Measurements from ENCODE around the gene COL18A1. TPM values are rescaled to one million over a fixed set of nuclear protein-coding genes. Genes with fewer than 3 reads are reported as not detected.

Gene COL18A1
- total and polyA plus RNA-seq, 7 donors, result 4.4 to 197 (median 39.7) TPM

GRCh38 chr21:45470773-45471524 is 66.0 kb downstream of the COL18A1 start:
- H3K4me3 ChIP-seq, result no peak overlapping the region
- H3K27me3 ChIP-seq, result no peaks in the 10 kb centered on the region
- 41 to 64% methylated on average over 28 of the region's 28 CpGs for WGBS, 2 donors
- no peak for TF ChIP-seq CTCF (IDR thresholded peaks at IDR 0.05)
- peaks cover 0 to 22% (median 10%) of the 10 kb centered on the region in 4 donors for H3K36me3 ChIP-seq
- intact Hi-C loops (cut with DNase I), result no loop called here
- H3K4me1 ChIP-seq, result peaks cover 0 to 43% (median 34%) of the 10 kb centered on the region in 4 donors
- H3K27ac ChIP-seq, result peak overlapping the region; percentile 78 to 87 (median 82)
- no peak for DNase-seq
- H3K9me3 ChIP-seq, result no peaks in the 10 kb centered on the region

- Histone ChIP-seq H3K4me1 (peaks cover 0 to 43% (median 34%) of the 10 kb centered on the region in 4 donors), H3K36me3 (peaks cover 0 to 23% (median 11%) of the 10 kb centered on the region in 4 donors), H3K27me3 (no peaks in the 10 kb centered on the region), H3K4me3 (no peak overlapping the region), H3K27ac (peak overlapping the region; percentile 78 to 87 (median 82)), H3K9me3 (no peaks in the 10 kb centered on the region)
- intact Hi-C loops (cut with DNase I), result no loop called here
- WGBS, 2 donors, result 27 to 56% methylated on average over 30 of the region's 30 CpGs
- DNase-seq, result peak; percentile 87
- TF ChIP-seq CTCF (IDR thresholded peaks at IDR 0.05) (no peak), POLR2AphosphoS5 (IDR thresholded peaks at IDR 0.05) (peak in 3 of 4 donors; percentile 44 to 70 (median 53))
Observed at GRCh38 chr21:45471525-45472221, 66.7 kb downstream of the COL18A1 start.

GRCh38 chr21:45472445-45473365 is 67.7 kb downstream of the COL18A1 start:
- peaks cover 0 to 23% (median 11%) of the 10 kb centered on the region in 4 donors for H3K36me3 ChIP-seq
- WGBS, 2 donors, result 73 to 90% methylated on average over 42 of the region's 42 CpGs
- TF ChIP-seq CTCF (IDR thresholded peaks at IDR 0.05), result no peak
- TF ChIP-seq EP300 (IDR thresholded peaks at IDR 0.05), result no peak
- TF ChIP-seq POLR2A (IDR thresholded peaks at IDR 0.05), result no peak
- no peak for TF ChIP-seq POLR2AphosphoS5 (IDR thresholded peaks at IDR 0.05)
- H3K27me3 ChIP-seq, result no peaks in the 10 kb centered on the region
- no peak overlapping the region for H3K4me3 ChIP-seq
- DNase-seq, result no peak
- H3K4me1 ChIP-seq, result peaks cover 0 to 41% (median 38%) of the 10 kb centered on the region in 4 donors
- no peaks in the 10 kb centered on the region for H3K9me3 ChIP-seq
- peak overlapping the region; percentile 78 to 87 (median 82) for H3K27ac ChIP-seq
- intact Hi-C loops (cut with DNase I), result no loop called here

GRCh38 chr21:45473496-45474322 is 68.7 kb downstream of the COL18A1 start:
- H3K27ac ChIP-seq, result no peak overlapping the region
- no peak overlapping the region for H3K4me3 ChIP-seq
- no peak for DNase-seq
- WGBS, 2 donors, result 80 to 92% methylated on average over 24 of the region's 24 CpGs
- no peaks in the 10 kb centered on the region for H3K27me3 ChIP-seq
- TF ChIP-seq POLR2AphosphoS5 (IDR thresholded peaks at IDR 0.05) (no peak), EP300 (IDR thresholded peaks at IDR 0.05) (no peak), POLR2A (IDR thresholded peaks at IDR 0.05) (no peak), CTCF (IDR thresholded peaks at IDR 0.05) (no peak)
- no peaks in the 10 kb centered on the region for H3K9me3 ChIP-seq
- intact Hi-C loops (cut with DNase I), result no loop called here
- H3K4me1 ChIP-seq, result peaks cover 4 to 48% (median 47%) of the 10 kb centered on the region in 4 donors
- peaks cover 0 to 25% (median 8%) of the 10 kb centered on the region in 4 donors for H3K36me3 ChIP-seq

Measured in sigmoid colon (tissue), 7 donors.